NOMO-1 treated with dmso at 0.1 percent for 144 hours (cell line): ENCODE data around the gene MMP25.
A peak's percentile ranks its signal among the peaks of the same experiment; 100 is the strongest.

Experiments used
- DNase-seq: peaks from one replicate; lab custom pipeline; 2025; ENCODE audit not compliant: unreplicated experiment; lab: John Stamatoyannopoulos, UW

Gene MMP25

GRCh38 chr16:3017344-3017743, 29.0 kb upstream of the MMP25 start:
- DNase-seq = no peak

GRCh38 chr16:3017794-3018506, 28.4 kb upstream of the MMP25 start, which contains the start of gene CLDN6:
Gene CLDN6, minus strand, starts transcription at chr16:3018183. Its CDS starts 2,162 bp downstream, at chr16:3016021.
- no peak for DNase-seq

GRCh38 chr16:3019594-3020246, 26.6 kb upstream of the MMP25 start:
- no peak for DNase-seq

GRCh38 chr16:3020247-3020603, 26.1 kb upstream of the MMP25 start, which contains the start of gene TNFRSF12A:
Gene TNFRSF12A, plus strand, starts transcription at chr16:3020368. Its CDS starts 30 bp downstream, at chr16:3020398.
- DNase-seq = peak; percentile 57

GRCh38 chr16:3020604-3021448, 25.5 kb upstream of the MMP25 start:
- DNase-seq = no peak

GRCh38 chr16:3021449-3022207, 24.7 kb upstream of the MMP25 start:
- peak; percentile 78 for DNase-seq

GRCh38 chr16:3022208-3022683, 24.1 kb upstream of the MMP25 start:
- peak; percentile 47 for DNase-seq

GRCh38 chr16:3022684-3023414, 23.5 kb upstream of the MMP25 start:
- no peak for DNase-seq

- no peak for DNase-seq
Observed at GRCh38 chr16:3023415-3023668, 23.0 kb upstream of the MMP25 start.

GRCh38 chr16:3023669-3024478, 22.5 kb upstream of the MMP25 start, which contains the start of the genes HCFC1R1 and THOC6:
Gene HCFC1R1, minus strand, starts transcription at chr16:3023942. Its CDS starts 1 bp downstream, at chr16:3023941.
Gene THOC6, plus strand, starts transcription at chr16:3024035. Its CDS starts 292 bp downstream, at chr16:3024327.
- DNase-seq = peak; percentile 98

GRCh38 chr16:3025032-3026002, 21.0 kb upstream of the MMP25 start:
- DNase-seq = no peak

- no peak for DNase-seq
Observed at GRCh38 chr16:3026003-3026378, 20.4 kb upstream of the MMP25 start.

- DNase-seq = no peak
Observed at GRCh38 chr16:3026609-3027488, 19.5 kb upstream of the MMP25 start.

GRCh38 chr16:3027489-3027795, 18.9 kb upstream of the MMP25 start:
- no peak for DNase-seq

- peak; percentile 55 for DNase-seq
Observed at GRCh38 chr16:3027983-3028715, 18.2 kb upstream of the MMP25 start.

- no peak for DNase-seq
Observed at GRCh38 chr16:3028716-3029319, 17.5 kb upstream of the MMP25 start.
